ENCODE measurements around the gene PEPD. TPM values are rescaled to one million over a fixed set of nuclear protein-coding genes. Genes with fewer than 3 reads are reported as not detected.

The PEPD gene
- polyA plus RNA-seq, 3 donors, result 61.5 to 218 (median 171) TPM

DNA sequence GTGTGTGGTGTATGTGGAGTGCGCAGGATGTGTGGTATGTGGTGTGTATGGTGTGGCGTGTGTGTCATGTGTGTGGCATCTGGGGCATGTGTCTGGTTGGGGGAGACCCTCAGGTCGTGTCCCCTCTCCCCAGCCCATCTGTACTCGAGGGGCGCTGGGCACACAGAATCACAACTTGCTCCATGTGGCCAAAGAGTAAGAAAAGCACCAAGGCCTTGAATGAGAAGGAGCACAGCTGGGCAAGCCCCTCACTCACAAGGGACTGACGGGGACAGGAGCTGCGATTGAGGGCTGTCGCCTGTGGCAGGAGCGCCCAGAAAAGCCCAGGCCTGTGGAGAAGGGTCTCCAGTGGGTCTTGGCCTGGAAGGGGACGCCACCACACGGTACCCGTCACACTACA is 62.8 kb downstream of the PEPD start:
- Mint-ChIP-seq H3K36me3 (peaks cover 10 to 15% of the 10 kb centered on the region in 2 donors), H3K4me1 (no peaks in the 10 kb centered on the region)
- 96% methylated on average over 8 of the region's 12 CpGs for WGBS (ENCODE audit: insufficient coverage)

DNA sequence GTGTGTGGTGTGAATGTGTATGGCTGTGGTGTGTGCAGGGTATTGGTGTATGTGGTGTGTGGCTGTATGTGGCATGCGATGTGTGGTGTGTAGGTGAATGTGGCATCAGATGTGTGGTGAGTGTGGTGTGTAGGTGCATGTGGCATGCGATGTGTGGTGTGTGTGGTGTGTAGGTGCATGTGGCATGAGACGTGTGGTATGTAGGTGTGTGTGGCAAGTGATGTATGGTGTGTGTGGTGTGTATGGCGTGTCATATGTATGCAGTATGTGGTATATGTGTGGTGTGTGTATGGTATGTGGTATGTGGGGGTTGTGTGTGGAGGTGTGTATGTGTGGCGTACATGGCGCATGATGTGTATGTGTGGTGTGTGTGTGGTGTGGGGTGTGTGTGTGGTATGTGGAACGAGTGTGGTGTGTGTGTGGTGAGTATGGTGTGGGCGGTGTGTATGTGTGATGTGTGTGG is 63.4 kb downstream of the PEPD start:
- no peak overlapping the region for H3K27ac ChIP-seq (ENCODE audit: low read depth in 1 of 2, low read length in 2 of 2)
- H3K4me2 ChIP-seq (replicated peaks; ENCODE audit: extremely low read depth, low read length, poor library complexity, severe bottlenecking), result no peak overlapping the region
- no peaks in the 10 kb centered on the region for H3K27me3 ChIP-seq (ENCODE audit: control insufficient read depth in 2 of 2, insufficient read depth in 2 of 2, low read length in 2 of 2)
- H4K20me1 ChIP-seq (ENCODE audit: insufficient read depth, low read length), result no peaks in the 10 kb centered on the region
- H3K4me3 Mint-ChIP-seq, result no peak overlapping the region
- H3K4me1 Mint-ChIP-seq, result no peaks in the 10 kb centered on the region
- no peak overlapping the region for H3K27ac Mint-ChIP-seq
- peaks cover 0 to 4% (median 2%) of the 10 kb centered on the region in 3 donors for H3K27me3 Mint-ChIP-seq (ENCODE audit: low read depth in 3 of 3)
- H3K36me3 Mint-ChIP-seq, result peaks cover 4 to 13% of the 10 kb centered on the region in 2 donors
- H3K9me3 ChIP-seq (replicated peaks in 1 of 2; ENCODE audit: control insufficient read depth in 1 of 2, insufficient read depth in 1 of 2, low read length in 2 of 2), result no peaks in the 10 kb centered on the region
- TF ChIP-seq, protein P1, sequence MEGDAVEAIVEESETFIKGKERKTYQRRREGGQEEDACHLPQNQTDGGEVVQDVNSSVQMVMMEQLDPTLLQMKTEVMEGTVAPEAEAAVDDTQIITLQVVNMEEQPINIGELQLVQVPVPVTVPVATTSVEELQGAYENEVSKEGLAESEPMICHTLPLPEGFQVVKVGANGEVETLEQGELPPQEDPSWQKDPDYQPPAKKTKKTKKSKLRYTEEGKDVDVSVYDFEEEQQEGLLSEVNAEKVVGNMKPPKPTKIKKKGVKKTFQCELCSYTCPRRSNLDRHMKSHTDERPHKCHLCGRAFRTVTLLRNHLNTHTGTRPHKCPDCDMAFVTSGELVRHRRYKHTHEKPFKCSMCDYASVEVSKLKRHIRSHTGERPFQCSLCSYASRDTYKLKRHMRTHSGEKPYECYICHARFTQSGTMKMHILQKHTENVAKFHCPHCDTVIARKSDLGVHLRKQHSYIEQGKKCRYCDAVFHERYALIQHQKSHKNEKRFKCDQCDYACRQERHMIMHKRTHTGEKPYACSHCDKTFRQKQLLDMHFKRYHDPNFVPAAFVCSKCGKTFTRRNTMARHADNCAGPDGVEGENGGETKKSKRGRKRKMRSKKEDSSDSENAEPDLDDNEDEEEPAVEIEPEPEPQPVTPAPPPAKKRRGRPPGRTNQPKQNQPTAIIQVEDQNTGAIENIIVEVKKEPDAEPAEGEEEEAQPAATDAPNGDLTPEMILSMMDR (IDR thresholded peaks at IDR 0.05), result no peak
- H2AFZ ChIP-seq (ENCODE audit: insufficient read depth, low read depth, low read length, poor library complexity, severe bottlenecking), result no peak overlapping the region
- no peaks in the 10 kb centered on the region for H3K4me1 ChIP-seq (ENCODE audit: control insufficient read depth in 1 of 2, insufficient read depth in 2 of 2, low read length in 2 of 2)
- no peaks in the 10 kb centered on the region for H3K79me2 ChIP-seq (ENCODE audit: insufficient read depth, low read length)
- 98% methylated on average over 8 of the region's 8 CpGs for whole genome bisulfite sequencing (ENCODE audit: insufficient coverage)
- DNase-seq, result no peak
- H3K9ac ChIP-seq (ENCODE audit: insufficient read depth, low read length, poor library complexity, severe bottlenecking), result no peak overlapping the region
- H3K36me3 ChIP-seq (replicated peaks in 1 of 2; ENCODE audit: control insufficient read depth in 1 of 2, insufficient read depth in 2 of 2, low read length in 2 of 2), result peaks cover 6 to 11% of the 10 kb centered on the region in 2 donors
- no peaks in the 10 kb centered on the region for H3K9me3 Mint-ChIP-seq
- intact Hi-C loops (cut with micrococcal nuclease), result no loop called here
- no peak overlapping the region for H3K4me3 ChIP-seq (replicated peaks in 1 of 3; ENCODE audit: low read depth in 2 of 3, low read length in 3 of 3)

More for the DNA sequence above, 62.8 kb downstream of the PEPD start:
- intact Hi-C loops (cut with micrococcal nuclease), result no loop called here
- Mint-ChIP-seq H3K27me3 (ENCODE audit: low read depth in 3 of 3) (peaks cover 0 to 4% (median 2%) of the 10 kb centered on the region in 3 donors), H3K27ac (peak overlapping the region in 1 of 7 donors; percentile 15), H3K9me3 (no peaks in the 10 kb centered on the region), H3K4me3 (no peak overlapping the region)
- no peaks in the 10 kb centered on the region for H3K79me2 ChIP-seq (ENCODE audit: insufficient read depth, low read length)
- H3K9ac ChIP-seq (ENCODE audit: insufficient read depth, low read length, poor library complexity, severe bottlenecking), result no peak overlapping the region
- DNase-seq, result no peak
- H3K27me3 ChIP-seq (ENCODE audit: control insufficient read depth in 2 of 2, insufficient read depth in 2 of 2, low read length in 2 of 2), result no peaks in the 10 kb centered on the region
- H3K4me1 ChIP-seq (ENCODE audit: control insufficient read depth in 1 of 2, insufficient read depth in 2 of 2, low read length in 2 of 2), result no peaks in the 10 kb centered on the region
- H3K27ac ChIP-seq (ENCODE audit: low read depth in 1 of 2, low read length in 2 of 2), result no peak overlapping the region
- peaks cover 6 to 11% of the 10 kb centered on the region in 2 donors for H3K36me3 ChIP-seq (replicated peaks in 1 of 2; ENCODE audit: control insufficient read depth in 1 of 2, insufficient read depth in 2 of 2, low read length in 2 of 2)
- H2AFZ ChIP-seq (ENCODE audit: insufficient read depth, low read depth, low read length, poor library complexity, severe bottlenecking), result no peak overlapping the region
- TF ChIP-seq, protein P1 (IDR thresholded peaks at IDR 0.05), result no peak
- no peaks in the 10 kb centered on the region for H3K9me3 ChIP-seq (replicated peaks in 1 of 2; ENCODE audit: control insufficient read depth in 1 of 2, insufficient read depth in 1 of 2, low read length in 2 of 2)
- H4K20me1 ChIP-seq (ENCODE audit: insufficient read depth, low read length), result no peaks in the 10 kb centered on the region
- no peak overlapping the region for H3K4me2 ChIP-seq (replicated peaks; ENCODE audit: extremely low read depth, low read length, poor library complexity, severe bottlenecking)
- no peak overlapping the region for H3K4me3 ChIP-seq (replicated peaks in 1 of 3; ENCODE audit: low read depth in 2 of 3, low read length in 3 of 3)
